ENCODE results near the gene FAM216B. TPM values are rescaled to one million over a fixed set of nuclear protein-coding genes. Genes with fewer than 3 reads are reported as not detected.

FAM216B gene
- total and polyA plus RNA-seq, 2 of the 8 experiments (the other 6 are each of a cell fraction or from before 2014, with no cell fraction given), result not detected

DNA sequence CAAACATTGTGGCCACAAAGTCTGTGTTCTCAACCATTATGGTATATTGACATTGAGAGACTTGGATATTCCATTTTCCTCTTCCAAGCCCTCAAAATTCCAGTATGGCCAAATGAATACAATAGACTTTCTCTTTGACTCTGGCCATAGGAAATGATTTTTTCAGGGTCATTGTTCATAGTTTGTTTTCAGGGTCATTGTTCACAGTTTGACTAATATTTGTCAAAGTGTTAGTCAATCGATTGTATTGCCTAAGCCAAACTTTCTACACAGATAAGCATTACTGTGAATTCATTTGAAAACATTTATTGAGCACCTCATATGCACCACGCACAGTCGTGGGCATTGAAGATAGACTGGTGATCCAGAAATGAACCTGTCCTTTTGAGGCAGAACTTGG is 22.9 kb upstream of the FAM216B start:
- no peak overlapping the region for H3K4me3 ChIP-seq (ENCODE audit: extremely low read depth in 1 of 4, insufficient read depth in 2 of 4, low read depth in 3 of 4, low read length in 4 of 4)
- CTCF ChIA-PET (ENCODE audit: partially characterized antibody), result no interaction called here
- 92% methylated on average over 3 of the region's 3 CpGs; no CpG with 5 or more reads in 1 of the 2 experiments for WGBS, 2 experiments (ENCODE audit: extremely low coverage in 1 of 2, insufficient coverage in 1 of 2, insufficient read length in 1 of 2, insufficient replicate concordance in 2 of 2, low coverage in 1 of 2, low lambda C conversion rate in 2 of 2, missing lambda C conversion rate in 1 of 2)

More for the DNA sequence above, 22.9 kb upstream of the FAM216B start:
- H2BK5ac ChIP-seq (ENCODE audit: low read depth, low read length), result no peak overlapping the region
- no peak overlapping the region for H2AK5ac ChIP-seq (ENCODE audit: low read depth, low read length)
- no peak overlapping the region for H3K23ac ChIP-seq (ENCODE audit: insufficient read length)
- no peak overlapping the region for H2BK15ac ChIP-seq (ENCODE audit: low read length)
- FAIRE-seq, result no peak
- H4K5ac ChIP-seq (ENCODE audit: insufficient read length, low read depth, low read length), result no peak overlapping the region
- H3K79me1 ChIP-seq (ENCODE audit: low read depth, low read length), result no peaks in the 10 kb centered on the region
- H3K4ac ChIP-seq (replicated peaks; ENCODE audit: insufficient read length, low read depth, low read length), result no peak overlapping the region
- no peaks in the 10 kb centered on the region for H4K20me1 ChIP-seq (replicated peaks in 1 of 2; ENCODE audit: control insufficient read depth in 1 of 2, insufficient read depth in 2 of 2, low read length in 2 of 2)
- H2BK20ac ChIP-seq (ENCODE audit: low read length), result no peak overlapping the region
- no peak overlapping the region for H3K14ac ChIP-seq (ENCODE audit: insufficient read length)
- no peak overlapping the region for H4K91ac ChIP-seq (replicated peaks; ENCODE audit: insufficient read length, low read length)
- no peak overlapping the region for H4K8ac ChIP-seq (ENCODE audit: extremely low read depth, insufficient read depth, low read length)
- no peak overlapping the region for H3K9ac ChIP-seq (replicated peaks in 1 of 4; ENCODE audit: extremely low read depth in 1 of 4, low read depth in 3 of 4, low read length in 3 of 4)
- TF ChIP-seq SP2 (IDR thresholded peaks at IDR 0.05; ENCODE audit: low read length) (no peak), KDM5A (IDR thresholded peaks at IDR 0.05; ENCODE audit: low read length) (no peak), MAFK (IDR thresholded peaks at IDR 0.05; ENCODE audit: low read depth, low read length) (no peak), CEBPB (IDR thresholded peaks at IDR 0.05; ENCODE audit: low read depth, low read length) (no peak), POU5F1 (IDR thresholded peaks at IDR 0.05; ENCODE audit: low read depth, low read length) (no peak), TAF7 (optimal IDR thresholded peaks at IDR 0.05; ENCODE audit: borderline replicate concordance, low read depth, low read length) (no peak)
- TF ChIP-seq, protein P1, sequence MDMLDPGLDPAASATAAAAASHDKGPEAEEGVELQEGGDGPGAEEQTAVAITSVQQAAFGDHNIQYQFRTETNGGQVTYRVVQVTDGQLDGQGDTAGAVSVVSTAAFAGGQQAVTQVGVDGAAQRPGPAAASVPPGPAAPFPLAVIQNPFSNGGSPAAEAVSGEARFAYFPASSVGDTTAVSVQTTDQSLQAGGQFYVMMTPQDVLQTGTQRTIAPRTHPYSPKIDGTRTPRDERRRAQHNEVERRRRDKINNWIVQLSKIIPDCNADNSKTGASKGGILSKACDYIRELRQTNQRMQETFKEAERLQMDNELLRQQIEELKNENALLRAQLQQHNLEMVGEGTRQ (IDR thresholded peaks at IDR 0.05; ENCODE audit: low read length), result no peak
- H3K23me2 ChIP-seq (ENCODE audit: low read depth, low read length), result no peaks in the 10 kb centered on the region
- H3K4me1 ChIP-seq (replicated peaks in 1 of 4; ENCODE audit: control insufficient read depth in 3 of 4, insufficient read depth in 4 of 4, low read length in 3 of 4), result no peaks in the 10 kb centered on the region
- H3K79me2 ChIP-seq (ENCODE audit: control insufficient read depth in 1 of 2, insufficient read depth in 2 of 2, low read length in 2 of 2), result no peaks in the 10 kb centered on the region
- no peak overlapping the region for H2AFZ ChIP-seq (ENCODE audit: low read length)
- no peak overlapping the region for H2BK12ac ChIP-seq (ENCODE audit: low read depth, low read length)
- no peaks in the 10 kb centered on the region for H3K9me3 ChIP-seq (ENCODE audit: insufficient read depth in 2 of 2, low read depth in 1 of 2, low read length in 1 of 2)
- no peaks in the 10 kb centered on the region for H3K27me3 ChIP-seq (replicated peaks in 1 of 4; ENCODE audit: control insufficient read depth in 3 of 4, extremely low read depth in 1 of 4, insufficient read depth in 3 of 4, low read length in 3 of 4)
- H3K4me2 ChIP-seq (ENCODE audit: insufficient read depth in 1 of 2, low read depth in 2 of 2, low read length in 2 of 2), result no peak overlapping the region
- no peaks in the 10 kb centered on the region for H3K36me3 ChIP-seq (ENCODE audit: control insufficient read depth in 2 of 4, insufficient read depth in 4 of 4, low read length in 3 of 4)
- DNase-seq (ENCODE audit: low read depth in 1 of 2, low spot score in 2 of 2), result no peak
- no peak overlapping the region for H3K56ac ChIP-seq (replicated peaks; ENCODE audit: insufficient read length, low read depth, low read length)
- no peak overlapping the region for H3K27ac ChIP-seq (ENCODE audit: low read depth, low read length)
- no peak overlapping the region for H3K18ac ChIP-seq (ENCODE audit: extremely low read depth, low read length)
- POLR2A ChIA-PET (ENCODE audit: partially characterized antibody), result no interaction called here
- H2BK120ac ChIP-seq (replicated peaks; ENCODE audit: low read depth, low read length), result no peak overlapping the region
